T-helper 1 cell treated with Interleukin-12 subunit alpha and Interleukin-12 subunit beta and Interleukin-4 antibody, amounts not matched to agents 30 ng/mL and 1 ng/mL, for 36 hours (primary cell): ENCODE measurements around the gene ETS1. TPM values are rescaled to one million over a fixed set of nuclear protein-coding genes. Genes with fewer than 3 reads are reported as not detected.

ENCODE experiments used
- intact Hi-C: fragments of 100-400 bp; cut with micrococcal nuclease; formaldehyde crosslinking; loops from one replicate; pipeline ENCODE4 v1.15.1; 2024
- total RNA-seq: library from RNA; stranded (reverse); gene quantifications from 2 replicates; pipeline ENCODE4 v1.2.3, GENCODE V29; 2022

Gene ETS1
- total RNA-seq, 1 donor from 2014 or later = 762 TPM

- intact Hi-C loops = loop anchor here (1.0 to 5.0 kb wide), 4 partner anchors 9 to 301 kb away; partner anchors contain the start of gene FLI1
Observed at GRCh38 chr11:128473636-128474035, 113.7 kb downstream of the ETS1 start.

GRCh38 chr11:128472128-128473089, 114.9 kb downstream of the ETS1 start:
- intact Hi-C loops = loop anchor here (1.0 to 5.0 kb wide), 14 partner anchors 10 to 359 kb away; partner anchors contain the start of gene FLI1

GRCh38 chr11:128471138-128471661, 116.2 kb downstream of the ETS1 start:
- intact Hi-C loops = loop anchor here (5.0 kb wide), 2 partner anchors 286 to 299 kb away; no protein-coding TSS in a partner anchor

GRCh38 chr11:128470081-128470480, 117.3 kb downstream of the ETS1 start:
- intact Hi-C loops = loop anchor here (5.0 kb wide), 2 partner anchors 287 to 298 kb away; no protein-coding TSS in a partner anchor

GRCh38 chr11:128469220-128469619, 118.1 kb downstream of the ETS1 start:
- intact Hi-C loops = no loop called here

GRCh38 chr11:128468111-128468510, 119.2 kb downstream of the ETS1 start:
- intact Hi-C loops = no loop called here

GRCh38 chr11:128467610-128468041, 119.7 kb downstream of the ETS1 start:
- intact Hi-C loops = no loop called here

- intact Hi-C loops = no loop called here
Observed at GRCh38 chr11:128467041-128467440, 120.3 kb downstream of the ETS1 start.

- intact Hi-C loops = loop anchor here (1.0 to 2.0 kb wide), 2 partner anchors 53 to 164 kb away; no protein-coding TSS in a partner anchor
Observed at GRCh38 chr11:128465946-128466705, 121.2 kb downstream of the ETS1 start.

- intact Hi-C loops = loop anchor here (1.0 to 2.0 kb wide), 2 partner anchors 53 to 163 kb away; no protein-coding TSS in a partner anchor
Observed at GRCh38 chr11:128465531-128465930, 121.8 kb downstream of the ETS1 start.

- intact Hi-C loops = loop anchor here (1.0 to 2.0 kb wide), 3 partner anchors 11 to 163 kb away; no protein-coding TSS in a partner anchor
Observed at GRCh38 chr11:128464878-128465450, 122.4 kb downstream of the ETS1 start.

- intact Hi-C loops = loop anchor here (1.0 to 2.0 kb wide), 2 partner anchors 10 to 51 kb away; no protein-coding TSS in a partner anchor
Observed at GRCh38 chr11:128463979-128464378, 123.4 kb downstream of the ETS1 start.

GRCh38 chr11:128463371-128463829, 124.0 kb downstream of the ETS1 start:
- intact Hi-C loops = no loop called here

GRCh38 chr11:128462922-128463321, 124.4 kb downstream of the ETS1 start:
- intact Hi-C loops = no loop called here

GRCh38 chr11:128462189-128462588, 125.2 kb downstream of the ETS1 start:
- intact Hi-C loops = no loop called here

GRCh38 chr11:128458321-128458720, 129.0 kb downstream of the ETS1 start:
- intact Hi-C loops = no loop called here

- intact Hi-C loops = no loop called here
Observed at GRCh38 chr11:128457874-128458273, 129.5 kb downstream of the ETS1 start.

GRCh38 chr11:128456566-128457268, 130.6 kb downstream of the ETS1 start:
- intact Hi-C loops = no loop called here

- intact Hi-C loops = no loop called here
Observed at GRCh38 chr11:128455766-128456165, 131.6 kb downstream of the ETS1 start.
